ENCODE measurements around the gene DUOXA1.

DUOXA1 gene

GRCh38 chr15:45166834-45167630 lies 37.4 kb upstream of the DUOXA1 start:
- Histone ChIP-seq H3K36me3 (ENCODE audit: control insufficient read depth in 2 of 2, insufficient read depth in 1 of 2, low read length in 2 of 2) (no peaks in the 10 kb centered on the region), H3K9me3 (ENCODE audit: control insufficient read depth, insufficient read depth, low read depth, low read length) (no peaks in the 10 kb centered on the region), H3K4me1 (ENCODE audit: control insufficient read depth, insufficient read depth, low read length) (0 out of 2 replicates have a peak, but pooled peaks cover 2% of the 10 kb centered on the region), H3K4me3 (ENCODE audit: low read depth, low read length) (peak overlapping the region; percentile 42), H3K27ac (ENCODE audit: extremely low read depth, low read depth, low read length) (peak overlapping the region; percentile 95)
- POLR2A ChIA-PET: interaction anchor here (2.5 kb wide), 1 partner anchor 20 kb away, joined by 13 read pairs; the partner anchor contains the start of gene SHF
- CTCF ChIA-PET: interaction anchor here (0.8 to 1.8 kb wide), 8 partner anchors 10 to 290 kb away, joined by 3 to 9 read pairs (median 3); no protein-coding TSS in a partner anchor
- TF ChIP-seq ZNF777 (tag by site-specific recombination; IDR thresholded peaks at IDR 0.05; ENCODE audit: borderline replicate concordance) (no peak), SP3 (tag by site-specific recombination; IDR thresholded peaks at IDR 0.05) (peak; percentile 35; the same call in 1 of the 2 replicates), ATF2 (tag by site-specific recombination; IDR thresholded peaks at IDR 0.05; ENCODE audit: low read depth) (no peak), ZNF416 (tag by site-specific recombination; IDR thresholded peaks at IDR 0.05) (no peak), ZNF132 (tag by site-specific recombination; IDR thresholded peaks at IDR 0.05; ENCODE audit: borderline replicate concordance) (no peak), ZNF621 (tag by site-specific recombination; IDR thresholded peaks at IDR 0.05) (no peak), ZSCAN4 (tag by site-specific recombination; IDR thresholded peaks at IDR 0.05) (no peak), KLF16 (tag by site-specific recombination; IDR thresholded peaks at IDR 0.05) (no peak), ZNF138 (tag by site-specific recombination; IDR thresholded peaks at IDR 0.05; ENCODE audit: borderline replicate concordance) (no peak), MYNN (tag by site-specific recombination; IDR thresholded peaks at IDR 0.05; ENCODE audit: borderline replicate concordance) (no peak), ZNF280C (tag by site-specific recombination; IDR thresholded peaks at IDR 0.05) (no peak), ZNF175 (tag by site-specific recombination; IDR thresholded peaks at IDR 0.05) (no peak), ZNF140 (tag by site-specific recombination; IDR thresholded peaks at IDR 0.05) (no peak), ZNF133 (tag by site-specific recombination; IDR thresholded peaks at IDR 0.05) (no peak), ZNF560 (tag by site-specific recombination; IDR thresholded peaks at IDR 0.05; ENCODE audit: borderline replicate concordance) (no peak), ZNF768 (tag by site-specific recombination; IDR thresholded peaks at IDR 0.05) (no peak), ZNF585B (tag by site-specific recombination; IDR thresholded peaks at IDR 0.05) (no peak), ZNF211 (tag by site-specific recombination; IDR thresholded peaks at IDR 0.05; ENCODE audit: low read depth) (no peak), ZNF426 (tag by site-specific recombination; IDR thresholded peaks at IDR 0.05) (no peak), ZNF311 (tag by site-specific recombination; IDR thresholded peaks at IDR 0.05; ENCODE audit: borderline replicate concordance) (no peak), ZNF473 (tag by site-specific recombination; IDR thresholded peaks at IDR 0.05) (no peak), KLF17 (tag by site-specific recombination; IDR thresholded peaks at IDR 0.05) (no peak), ZNF610 (tag by site-specific recombination; IDR thresholded peaks at IDR 0.05; ENCODE audit: borderline replicate concordance) (no peak), ZNF830 (tag by site-specific recombination; IDR thresholded peaks at IDR 0.05; ENCODE audit: low read depth) (no peak), ZNF335 (tag by site-specific recombination; conservative IDR thresholded peaks at IDR 0.05) (peak; percentile 11; the same call in 1 of the 2 replicates), ZNF214 (tag by site-specific recombination; IDR thresholded peaks at IDR 0.05; ENCODE audit: borderline replicate concordance) (no peak), ZEB2 (tag by site-specific recombination; IDR thresholded peaks at IDR 0.05) (0 out of 2 replicates have a peak, but pooled peaks have one; percentile 34), ZNF639 (tag by site-specific recombination; IDR thresholded peaks at IDR 0.05) (no peak), ZNF221 (tag by site-specific recombination; IDR thresholded peaks at IDR 0.05; ENCODE audit: borderline replicate concordance) (no peak), ZNF174 (tag by site-specific recombination; IDR thresholded peaks at IDR 0.05) (no peak), HOXA7 (CRISPR knock-in tag; IDR thresholded peaks at IDR 0.05; ENCODE audit: borderline replicate concordance) (no peak)

Data from HEK293 (cell line).